C4-2B (cell line): ENCODE results near the gene SLC2A10.

Source experiments
- CTCF ChIP-seq: fragments of 450-650 bp; conservative IDR thresholded peaks from 2 replicates; pipeline ENCODE4 v1.5.1; 2017; ENCODE audit warnings: mild to moderate bottlenecking
- ZFX ChIP-seq: fragments of 450-650 bp; IDR thresholded peaks from 2 replicates; pipeline ENCODE4 v1.6.1; 2017

GRCh38 chr20:46784436-46785127 is 75.1 kb downstream of the SLC2A10 start:
- no peak for TF ChIP-seq CTCF
- TF ChIP-seq ZFX: no peak
